ENCODE data around the gene KRTAP6-3.

The KRTAP6-3 gene, protein sequence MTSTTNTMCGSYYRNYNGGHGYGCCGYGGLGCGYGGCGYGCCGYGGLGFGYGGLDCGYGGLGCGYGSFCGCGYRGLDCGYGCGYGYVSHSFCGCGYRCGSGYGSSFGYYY

DNA sequence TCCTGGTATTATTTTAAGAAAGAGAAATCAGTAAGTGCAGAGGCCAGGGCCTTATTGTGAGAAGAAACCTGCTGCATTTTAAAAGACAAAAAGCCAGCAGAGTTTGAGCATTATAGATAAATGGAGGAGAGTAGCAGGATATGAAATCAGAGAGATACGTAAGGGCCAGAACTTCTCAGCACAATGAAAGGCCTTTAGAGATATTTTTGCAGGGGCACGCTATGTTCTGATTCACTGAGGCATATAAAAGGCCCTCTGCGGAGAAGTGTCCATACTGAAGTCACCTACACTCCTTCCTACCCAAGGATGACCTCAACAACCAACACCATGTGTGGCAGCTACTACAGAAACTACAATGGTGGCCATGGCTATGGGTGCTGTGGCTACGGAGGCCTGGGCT is at the start of gene KRTAP6-3:
Gene KRTAP6-3 (plus strand): TSS at position 301 of the 400 bp plus-strand sequence. CDS start 6 bp downstream, at position 307.
- TF ChIP-seq, protein P1, sequence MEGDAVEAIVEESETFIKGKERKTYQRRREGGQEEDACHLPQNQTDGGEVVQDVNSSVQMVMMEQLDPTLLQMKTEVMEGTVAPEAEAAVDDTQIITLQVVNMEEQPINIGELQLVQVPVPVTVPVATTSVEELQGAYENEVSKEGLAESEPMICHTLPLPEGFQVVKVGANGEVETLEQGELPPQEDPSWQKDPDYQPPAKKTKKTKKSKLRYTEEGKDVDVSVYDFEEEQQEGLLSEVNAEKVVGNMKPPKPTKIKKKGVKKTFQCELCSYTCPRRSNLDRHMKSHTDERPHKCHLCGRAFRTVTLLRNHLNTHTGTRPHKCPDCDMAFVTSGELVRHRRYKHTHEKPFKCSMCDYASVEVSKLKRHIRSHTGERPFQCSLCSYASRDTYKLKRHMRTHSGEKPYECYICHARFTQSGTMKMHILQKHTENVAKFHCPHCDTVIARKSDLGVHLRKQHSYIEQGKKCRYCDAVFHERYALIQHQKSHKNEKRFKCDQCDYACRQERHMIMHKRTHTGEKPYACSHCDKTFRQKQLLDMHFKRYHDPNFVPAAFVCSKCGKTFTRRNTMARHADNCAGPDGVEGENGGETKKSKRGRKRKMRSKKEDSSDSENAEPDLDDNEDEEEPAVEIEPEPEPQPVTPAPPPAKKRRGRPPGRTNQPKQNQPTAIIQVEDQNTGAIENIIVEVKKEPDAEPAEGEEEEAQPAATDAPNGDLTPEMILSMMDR (IDR thresholded peaks at IDR 0.05; ENCODE audit: poor library complexity, severe bottlenecking) = no peak
- no peak for ATAC-seq (ENCODE audit: low read depth)
- Histone ChIP-seq H3K27me3 (ENCODE audit: insufficient read depth, poor library complexity, severe bottlenecking) (no peaks in the 10 kb centered on the region), H3K9me3 (ENCODE audit: severe bottlenecking) (no peaks in the 10 kb centered on the region), H3K4me1 (ENCODE audit: insufficient read depth, poor library complexity, severe bottlenecking) (no peaks in the 10 kb centered on the region), H3K4me3 (ENCODE audit: severe bottlenecking) (no peak within 1 kb of the TSS), H3K36me3 (ENCODE audit: low read depth) (no peaks in the 10 kb centered on the region), H3K27ac (ENCODE audit: poor library complexity, severe bottlenecking) (no peak within 1 kb of the TSS)
- no peak for DNase-seq (ENCODE audit: low spot score)

DNA sequence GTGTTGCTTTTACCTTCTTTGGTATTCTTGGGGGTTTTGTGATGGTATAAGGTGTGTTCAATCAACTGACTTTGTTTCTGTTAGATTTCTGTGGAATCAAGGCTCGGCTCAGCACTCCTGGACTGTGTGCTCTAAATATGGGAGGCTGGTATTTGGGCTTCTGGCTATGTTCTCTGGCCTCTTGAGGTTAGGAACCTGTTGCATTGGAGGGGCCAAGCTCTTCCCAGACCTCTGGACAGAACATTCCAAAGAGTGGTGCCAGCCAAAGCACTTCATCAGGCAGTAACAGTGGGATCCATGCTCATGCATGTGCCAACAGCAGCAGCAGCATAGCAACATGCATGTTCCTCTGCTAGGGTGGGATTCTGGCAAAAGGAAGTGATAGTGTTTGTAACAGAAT is 39.5 kb upstream of the KRTAP6-3 start:
- Histone ChIP-seq H3K4me1 (ENCODE audit: insufficient read depth, poor library complexity, severe bottlenecking) (no peaks in the 10 kb centered on the region), H3K27me3 (ENCODE audit: insufficient read depth, poor library complexity, severe bottlenecking) (no peaks in the 10 kb centered on the region), H3K9me3 (ENCODE audit: severe bottlenecking) (no peaks in the 10 kb centered on the region), H3K4me3 (ENCODE audit: severe bottlenecking) (no peak overlapping the region), H3K27ac (ENCODE audit: poor library complexity, severe bottlenecking) (no peak overlapping the region), H3K36me3 (ENCODE audit: low read depth) (no peaks in the 10 kb centered on the region)
- TF ChIP-seq, protein P1 (IDR thresholded peaks at IDR 0.05; ENCODE audit: poor library complexity, severe bottlenecking) = no peak
- DNase-seq (ENCODE audit: low spot score) = no peak
- no peak for ATAC-seq (ENCODE audit: low read depth)

DNA sequence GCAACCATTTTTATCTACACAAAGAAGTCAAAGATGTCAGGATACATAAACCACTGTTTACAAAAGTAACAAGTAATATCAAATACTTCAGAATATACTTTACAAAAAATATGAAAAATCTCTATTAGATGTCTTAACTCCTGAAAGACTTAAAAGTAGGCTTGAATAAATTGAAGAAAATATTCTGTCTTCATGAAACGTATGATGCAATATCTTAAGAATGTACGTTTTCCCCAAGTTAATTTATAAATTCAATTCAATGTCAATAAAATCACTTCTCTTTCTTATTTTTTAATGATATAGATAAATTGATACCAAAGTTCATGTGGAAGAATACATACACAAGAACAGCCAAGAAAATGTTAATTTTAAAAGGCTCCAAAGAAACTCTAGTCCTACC is 37.1 kb upstream of the KRTAP6-3 start:
- no peak overlapping the region for H3K4me3 ChIP-seq (ENCODE audit: severe bottlenecking)
- no peaks in the 10 kb centered on the region for H3K27me3 ChIP-seq (ENCODE audit: insufficient read depth, poor library complexity, severe bottlenecking)
- TF ChIP-seq, protein P1 (IDR thresholded peaks at IDR 0.05; ENCODE audit: poor library complexity, severe bottlenecking) = no peak
- no peak for ATAC-seq (ENCODE audit: low read depth)
- H3K9me3 ChIP-seq (ENCODE audit: severe bottlenecking) = no peaks in the 10 kb centered on the region
- no peak for DNase-seq (ENCODE audit: low spot score)
- no peak overlapping the region for H3K27ac ChIP-seq (ENCODE audit: poor library complexity, severe bottlenecking)
- H3K36me3 ChIP-seq (ENCODE audit: low read depth) = no peaks in the 10 kb centered on the region
- H3K4me1 ChIP-seq (ENCODE audit: insufficient read depth, poor library complexity, severe bottlenecking) = no peaks in the 10 kb centered on the region

DNA sequence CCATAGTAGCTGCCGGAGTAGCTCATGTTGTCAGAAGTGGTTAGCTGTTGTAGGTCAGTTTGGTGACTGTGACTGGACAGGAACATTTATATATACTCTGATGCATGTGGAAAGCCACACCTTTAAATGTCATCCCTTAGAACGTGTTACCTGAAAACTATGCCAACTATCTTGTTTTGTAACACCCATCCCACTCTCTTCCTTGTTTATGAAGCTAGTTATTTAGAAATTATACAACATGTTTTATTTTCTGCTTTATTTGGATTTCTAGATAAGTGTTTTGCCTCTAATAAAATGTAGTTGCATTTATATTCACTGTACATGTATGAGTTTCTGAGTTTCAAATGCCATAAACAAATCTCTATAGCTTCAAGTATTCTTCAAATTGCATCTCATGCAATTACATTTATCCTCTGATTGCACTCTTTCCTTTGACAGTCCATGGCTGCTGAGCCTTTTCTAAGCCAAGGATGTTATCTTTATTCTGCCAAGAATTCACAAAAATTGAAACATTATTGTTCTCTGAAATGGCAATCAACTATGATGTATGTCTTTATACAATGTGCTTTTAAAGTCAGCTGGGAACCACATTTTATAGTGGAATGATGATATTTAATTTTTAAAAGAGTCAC is 30.9 kb upstream of the KRTAP6-3 start, which contains the start of gene KRTAP19-7:
Gene KRTAP19-7 (minus strand): TSS at position 51 of the 632 bp plus-strand sequence. CDS start 25 bp downstream, at position 26.
- H3K36me3 ChIP-seq (ENCODE audit: low read depth) = no peaks in the 10 kb centered on the region
- H3K27me3 ChIP-seq (ENCODE audit: insufficient read depth, poor library complexity, severe bottlenecking) = no peaks in the 10 kb centered on the region
- TF ChIP-seq, protein P1 (IDR thresholded peaks at IDR 0.05; ENCODE audit: poor library complexity, severe bottlenecking) = no peak
- ATAC-seq (ENCODE audit: low read depth) = no peak
- no peak within 1 kb of the TSS for H3K4me3 ChIP-seq (ENCODE audit: severe bottlenecking)
- H3K9me3 ChIP-seq (ENCODE audit: severe bottlenecking) = no peaks in the 10 kb centered on the region
- no peaks in the 10 kb centered on the region for H3K4me1 ChIP-seq (ENCODE audit: insufficient read depth, poor library complexity, severe bottlenecking)
- DNase-seq (ENCODE audit: low spot score) = no peak
- H3K27ac ChIP-seq (ENCODE audit: poor library complexity, severe bottlenecking) = no peak within 1 kb of the TSS

DNA sequence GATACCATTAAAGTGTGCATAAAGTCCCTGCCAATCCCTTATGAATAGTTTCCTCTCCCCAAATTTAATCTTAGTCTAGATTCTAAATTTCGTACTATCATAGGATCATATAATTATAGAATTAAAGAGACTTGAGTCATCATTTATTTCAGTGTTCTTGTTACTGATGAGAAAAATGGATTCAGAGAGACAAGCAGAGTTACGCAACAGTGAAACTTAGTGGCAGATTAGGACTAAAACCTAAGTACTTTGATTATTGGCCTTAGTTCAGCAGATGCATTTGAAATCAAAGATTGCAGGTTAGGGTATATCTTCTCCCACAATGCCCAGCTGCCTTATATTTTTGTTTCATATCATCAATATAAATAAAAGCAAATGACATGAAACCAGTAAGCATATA is 30.3 kb upstream of the KRTAP6-3 start:
- no peaks in the 10 kb centered on the region for H3K9me3 ChIP-seq (ENCODE audit: severe bottlenecking)

More for the DNA sequence above, 30.3 kb upstream of the KRTAP6-3 start:
- H3K4me3 ChIP-seq (ENCODE audit: severe bottlenecking) = no peak overlapping the region
- DNase-seq (ENCODE audit: low spot score) (no peak), ATAC-seq (ENCODE audit: low read depth) (no peak)
- no peaks in the 10 kb centered on the region for H3K4me1 ChIP-seq (ENCODE audit: insufficient read depth, poor library complexity, severe bottlenecking)
- H3K36me3 ChIP-seq (ENCODE audit: low read depth) = no peaks in the 10 kb centered on the region
- H3K27me3 ChIP-seq (ENCODE audit: insufficient read depth, poor library complexity, severe bottlenecking) = no peaks in the 10 kb centered on the region
- TF ChIP-seq, protein P1 (IDR thresholded peaks at IDR 0.05; ENCODE audit: poor library complexity, severe bottlenecking) = no peak
- no peak overlapping the region for H3K27ac ChIP-seq (ENCODE audit: poor library complexity, severe bottlenecking)

Measured in RWPE2 (cell line).